ENCODE data around the gene XIRP1.
"Not testable (repeated sequence)": the region's sequence is repeated elsewhere in the genome, so short reads cannot be mapped to it uniquely, and the experiment has no call there.

The XIRP1 gene

DNA sequence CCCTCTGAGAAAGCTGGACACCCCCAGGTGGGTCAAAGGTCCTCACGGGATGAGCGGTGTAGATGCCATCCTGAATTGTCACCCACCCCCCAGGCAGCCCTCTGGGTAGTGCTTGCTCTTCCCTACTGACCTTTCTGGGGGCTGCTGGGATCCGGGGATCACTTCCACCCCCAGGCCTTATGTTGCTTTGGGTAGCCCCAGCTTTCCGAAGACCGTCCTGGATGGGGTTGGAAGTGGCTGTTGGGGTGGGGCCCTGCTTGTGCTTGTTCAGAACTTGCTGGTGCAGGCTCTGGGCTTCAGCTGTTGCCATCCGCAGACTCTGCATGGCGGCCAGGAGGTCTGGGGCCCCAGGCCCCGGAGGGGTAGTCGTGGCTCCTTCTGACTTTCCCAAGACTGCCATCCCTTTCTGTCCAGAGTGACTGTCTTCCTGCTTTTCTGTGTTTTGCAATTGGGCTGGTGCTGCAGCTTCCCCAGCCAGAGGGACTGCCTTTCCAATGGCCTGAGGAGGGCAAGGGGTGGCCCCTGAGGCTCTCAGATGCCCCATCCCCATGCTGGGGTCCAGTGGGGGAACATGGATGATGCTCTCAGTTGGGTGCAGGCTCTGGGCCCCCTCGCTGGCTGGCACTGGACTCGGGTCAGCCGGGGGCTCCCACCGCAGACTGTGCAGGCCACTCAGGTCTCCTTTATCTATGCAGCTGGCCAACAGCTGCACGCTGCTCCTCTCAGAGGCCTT, 6.3 kb downstream of the XIRP1 start:
- no peak for DNase-seq

DNA sequence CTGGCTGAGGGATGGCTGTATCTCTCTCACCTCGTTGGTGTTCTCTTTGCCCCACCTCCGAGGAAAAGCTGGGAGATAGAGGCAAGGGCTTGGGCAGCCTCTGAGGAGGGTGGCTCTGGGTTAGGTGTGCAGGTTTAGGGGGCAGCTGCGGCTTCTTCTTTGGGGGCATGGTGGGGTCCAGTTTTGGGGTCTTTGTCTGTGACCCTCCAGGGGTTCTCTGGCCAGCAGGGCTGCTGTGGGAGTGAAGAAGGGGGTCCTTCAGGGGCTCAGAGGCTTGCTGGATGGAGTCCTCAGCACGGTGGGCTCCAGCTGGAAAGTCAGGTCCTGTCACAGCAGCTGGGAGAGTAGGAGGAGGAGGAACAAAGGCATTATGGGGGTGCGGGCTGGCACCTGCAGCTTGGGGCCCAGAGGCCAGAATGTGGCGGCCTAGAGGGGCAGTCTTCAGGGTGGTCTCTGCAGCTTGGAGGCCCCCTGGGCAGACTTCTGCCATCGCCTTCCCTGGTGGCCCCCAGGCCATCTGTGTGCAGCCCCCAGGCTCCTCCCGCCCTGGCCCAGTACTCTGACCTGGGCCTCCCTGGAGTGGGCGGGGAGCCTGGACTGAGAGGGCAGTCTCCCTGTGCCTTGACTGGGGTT, 7.0 kb downstream of the XIRP1 start:
- DNase-seq = no peak

DNA sequence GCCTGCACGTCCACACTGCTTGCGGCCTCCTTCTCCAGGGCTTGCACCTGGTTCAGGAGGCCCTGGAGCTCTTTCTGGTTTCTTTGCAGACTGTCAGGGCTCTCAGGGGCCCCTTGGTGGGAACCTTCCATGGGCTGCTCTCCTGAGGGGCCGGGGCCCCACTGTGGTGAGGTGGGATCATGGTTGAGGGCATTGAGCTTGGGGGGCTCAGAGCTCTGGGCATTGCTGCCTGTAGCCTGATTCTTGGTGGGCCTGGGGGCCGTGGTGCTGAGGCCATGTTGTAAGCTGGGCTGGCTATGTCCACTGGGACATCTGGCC, 7.5 kb downstream of the XIRP1 start:
- DNase-seq = no peak

DNA sequence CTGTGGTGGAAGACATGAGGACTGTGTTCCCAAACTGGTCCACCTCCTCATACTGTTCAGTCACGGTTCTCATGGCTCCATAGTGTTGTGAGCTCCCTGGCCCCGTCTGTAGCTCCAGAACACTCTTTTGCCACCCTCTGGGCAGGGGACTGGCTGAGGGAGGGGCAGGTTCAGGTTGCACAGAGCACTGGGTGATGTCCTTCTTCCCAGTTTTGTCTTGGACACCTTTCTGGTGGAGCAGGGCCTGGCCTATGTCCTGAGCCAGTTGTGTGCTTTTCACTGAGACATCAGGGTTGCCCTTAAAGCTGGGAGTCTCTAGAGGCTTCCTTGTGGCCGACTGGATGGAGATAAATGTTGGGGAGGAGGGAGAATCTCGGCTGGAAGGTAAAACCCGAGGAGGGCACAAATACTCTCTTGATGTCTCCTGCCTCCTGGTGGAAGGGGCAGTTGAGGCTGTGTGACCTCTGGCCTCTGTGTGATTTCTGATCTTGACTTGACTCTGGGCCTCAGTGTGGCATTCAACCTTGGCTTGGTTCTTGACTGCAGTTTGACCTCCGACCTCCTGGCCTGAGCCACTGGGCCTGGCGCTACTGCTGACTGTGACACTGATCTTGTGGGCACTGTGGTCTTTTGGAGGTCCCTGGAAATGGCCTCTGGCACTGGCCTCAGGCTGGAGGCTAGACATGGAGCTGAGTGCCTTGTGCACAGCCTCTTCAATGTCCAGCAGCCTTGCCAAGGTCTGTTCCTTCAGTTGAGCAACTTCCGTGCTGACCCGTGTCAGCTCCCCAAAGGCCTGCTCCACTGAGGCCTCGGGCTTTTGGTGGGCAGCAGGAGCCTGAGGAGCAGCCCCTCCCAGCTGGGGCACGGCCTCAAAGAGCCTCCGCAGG, 8.1 kb downstream of the XIRP1 start:
- DNase-seq = no peak

DNA sequence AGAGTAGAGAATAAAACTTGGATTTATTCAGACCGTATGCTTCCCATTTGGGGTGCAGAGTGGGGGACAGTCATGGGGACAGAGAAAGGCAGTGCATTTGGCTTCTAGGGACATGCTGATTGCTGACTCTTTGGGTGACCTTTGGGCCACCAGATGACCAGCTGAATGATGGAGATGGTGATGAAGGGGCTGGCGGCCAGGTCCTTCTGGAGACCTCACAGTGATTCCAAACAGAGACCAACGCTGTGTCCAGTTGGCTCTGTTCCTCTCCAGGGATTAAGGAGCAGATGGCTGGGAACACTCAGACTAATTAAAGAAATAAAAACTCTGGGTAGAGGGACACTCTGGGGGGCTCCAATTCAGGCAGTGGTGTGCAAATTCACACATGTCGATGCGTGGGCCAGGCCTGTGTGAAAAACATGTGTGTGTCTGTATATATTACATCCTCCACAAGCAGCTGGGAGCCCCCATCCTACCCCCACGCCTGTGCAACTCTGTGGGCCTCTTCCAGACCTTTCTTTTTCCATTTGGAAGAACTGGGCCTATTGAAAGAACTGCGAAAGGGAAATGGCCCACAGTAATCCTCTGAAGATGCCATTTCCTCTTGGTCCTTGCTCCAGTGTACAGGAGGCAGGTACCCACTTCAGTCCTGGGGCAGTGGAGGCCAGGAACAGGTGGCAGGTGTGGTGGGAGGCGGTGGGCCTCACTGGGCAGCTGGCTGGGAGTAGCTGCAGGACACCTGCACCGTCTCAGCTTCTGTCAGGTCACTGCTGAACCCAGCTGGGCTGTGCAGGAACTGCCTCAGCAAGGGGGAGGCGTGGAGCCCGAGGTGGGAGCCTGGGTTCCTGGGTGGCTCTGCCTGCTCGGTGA, 8.9 kb downstream of the XIRP1 start:
- no peak for DNase-seq

DNA sequence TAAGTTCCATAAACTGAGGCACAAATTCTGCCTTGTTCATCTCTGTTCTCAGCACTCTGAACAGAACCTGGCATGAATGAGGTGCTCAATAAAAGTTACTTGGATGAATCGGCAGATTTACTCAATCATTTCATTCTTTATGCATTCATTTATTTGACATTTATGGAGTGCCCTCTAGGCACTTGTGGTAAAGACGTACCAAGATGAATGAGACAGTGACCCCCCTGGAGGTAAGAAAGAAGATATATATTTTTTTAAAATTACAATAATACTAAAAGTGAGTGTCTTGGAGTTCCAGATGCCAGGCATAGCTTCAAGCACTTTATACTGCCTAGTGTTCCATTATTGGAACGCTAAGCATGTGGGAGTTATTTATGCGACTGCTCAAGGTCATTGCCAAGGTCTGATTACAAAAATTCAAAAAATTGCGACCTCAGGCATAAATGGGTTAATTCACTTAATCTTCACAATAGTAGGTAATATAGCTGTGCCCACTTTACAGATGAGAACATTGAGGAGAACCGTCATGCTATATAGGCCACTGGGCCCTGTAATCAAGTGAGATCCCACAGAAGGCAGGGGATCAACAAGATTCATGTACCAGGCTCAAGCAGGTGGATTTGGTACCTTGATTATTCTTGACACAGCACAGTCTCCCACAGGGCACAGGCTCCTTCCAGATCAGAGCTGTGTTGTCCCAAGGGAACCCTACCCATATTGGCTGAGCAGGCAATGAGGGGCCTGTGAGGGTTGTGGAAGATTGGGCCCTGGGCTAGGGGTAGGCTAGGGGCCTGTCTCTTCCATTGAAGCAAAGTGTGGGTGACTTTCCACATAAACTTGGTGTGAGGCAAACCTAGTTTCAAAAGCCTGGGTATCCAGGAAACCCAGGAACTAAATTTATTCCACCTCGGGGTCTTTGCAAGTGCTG, 10.7 kb downstream of the XIRP1 start:
- no peak for DNase-seq

DNA sequence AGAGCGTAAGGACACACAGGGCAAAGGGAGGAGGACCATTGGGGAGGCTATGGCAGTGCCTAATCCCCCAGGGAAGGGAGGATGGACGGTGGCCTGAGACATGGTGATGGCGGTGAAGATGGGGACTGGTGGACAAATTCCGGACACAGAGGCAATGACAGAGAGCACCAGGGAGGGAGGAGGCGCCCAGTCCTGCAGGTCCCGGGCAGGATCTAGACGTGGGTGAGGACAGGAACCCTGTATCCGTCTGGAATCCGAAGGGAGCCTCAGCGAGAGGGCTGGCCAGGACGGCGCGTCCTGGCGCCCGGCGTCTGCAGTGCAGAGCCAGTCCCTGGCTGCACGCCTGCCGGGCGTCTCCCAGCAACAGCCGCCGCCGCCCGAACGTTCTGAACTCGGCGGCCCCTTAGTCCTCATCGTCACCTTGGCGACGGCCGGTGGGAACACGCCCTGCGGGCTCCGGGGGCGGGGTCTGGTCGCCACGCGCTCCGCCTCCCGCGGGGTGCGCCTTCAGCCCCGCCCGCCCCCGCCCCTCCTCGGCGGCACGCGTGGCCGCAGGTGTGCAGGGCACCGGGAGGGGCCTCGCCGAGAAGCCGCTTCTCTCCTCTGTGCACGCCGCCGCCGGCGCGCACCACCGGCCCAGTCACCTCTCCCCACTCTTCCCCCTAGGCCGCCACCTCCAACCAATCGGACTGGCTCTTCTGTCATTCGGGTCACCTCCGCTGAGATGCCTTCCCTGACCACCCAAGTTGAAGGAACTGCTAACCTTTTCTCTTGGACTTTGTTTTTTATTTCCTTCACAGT, 11.6 kb downstream of the XIRP1 start:
- DNase-seq = peak; percentile 90

DNA sequence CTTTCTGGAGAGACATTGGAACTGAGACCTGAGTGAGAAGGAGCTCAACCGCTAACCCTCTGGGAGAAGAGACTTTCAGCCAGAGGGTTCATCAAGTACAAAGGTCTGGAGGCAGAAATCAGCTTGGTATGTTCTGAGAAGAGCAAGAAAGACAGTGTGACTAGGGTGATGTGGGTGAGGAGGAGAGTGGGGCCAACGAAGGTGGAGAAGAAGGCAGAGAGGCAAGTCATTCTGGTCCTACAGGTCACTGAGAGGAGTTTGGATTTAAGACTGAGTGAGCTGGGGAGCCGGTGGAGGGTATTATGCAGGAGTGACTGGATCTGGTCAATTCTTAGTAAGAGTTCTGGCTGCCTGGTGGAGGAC, 12.2 kb downstream of the XIRP1 start:
- no peak for DNase-seq

DNA sequence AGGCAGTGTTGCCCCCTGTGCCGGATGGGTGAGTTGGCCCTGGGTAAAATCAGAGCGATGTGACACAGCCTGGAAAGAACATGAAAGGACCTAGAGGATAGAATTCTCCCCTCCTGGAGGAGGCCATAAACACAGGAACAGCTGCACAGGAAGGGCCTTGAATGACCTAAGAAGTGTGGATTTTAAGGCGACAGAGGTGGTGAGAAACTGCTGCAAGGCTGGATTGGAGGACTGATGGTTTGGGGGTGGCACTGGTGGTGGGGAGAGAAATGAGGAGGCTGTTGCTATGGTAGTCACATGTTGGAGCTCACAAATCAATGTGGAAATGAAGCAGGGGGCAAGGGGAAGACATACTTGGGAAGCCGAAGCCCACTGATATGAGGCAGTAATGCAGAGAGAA, 13.8 kb downstream of the XIRP1 start:
- DNase-seq = no peak

DNA sequence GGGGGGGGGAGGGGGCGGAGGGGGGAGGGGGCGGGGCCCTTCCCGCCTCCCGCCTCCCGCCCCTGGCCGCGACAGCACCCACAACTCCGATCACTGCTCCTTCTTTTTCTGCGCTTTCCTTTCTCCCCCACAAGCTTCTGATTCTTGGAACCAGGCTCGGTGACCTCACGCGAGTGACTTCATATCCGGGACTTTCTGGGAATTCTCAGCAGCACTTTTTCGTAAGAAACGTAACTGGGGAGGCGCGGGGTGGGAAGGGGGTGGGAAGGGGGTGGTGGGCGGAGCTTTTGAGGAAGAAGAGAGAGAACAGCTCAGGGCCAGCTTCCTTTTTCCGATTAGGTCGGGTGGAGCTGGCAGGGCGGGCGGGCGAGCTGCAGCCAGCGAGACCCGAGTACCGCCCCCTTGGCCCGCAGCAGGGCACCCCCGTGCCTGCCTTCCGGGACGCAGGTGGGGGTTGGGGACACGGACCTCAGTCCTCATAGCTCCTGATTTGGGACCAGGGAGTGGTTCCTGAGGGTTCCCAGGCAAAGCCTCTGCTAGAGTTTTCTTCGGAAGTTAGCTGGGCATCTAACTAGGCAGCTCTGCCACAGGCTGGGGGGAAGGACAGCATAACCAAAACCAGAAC, 14.6 kb downstream of the XIRP1 start:
- peak; percentile 67 for DNase-seq

DNA sequence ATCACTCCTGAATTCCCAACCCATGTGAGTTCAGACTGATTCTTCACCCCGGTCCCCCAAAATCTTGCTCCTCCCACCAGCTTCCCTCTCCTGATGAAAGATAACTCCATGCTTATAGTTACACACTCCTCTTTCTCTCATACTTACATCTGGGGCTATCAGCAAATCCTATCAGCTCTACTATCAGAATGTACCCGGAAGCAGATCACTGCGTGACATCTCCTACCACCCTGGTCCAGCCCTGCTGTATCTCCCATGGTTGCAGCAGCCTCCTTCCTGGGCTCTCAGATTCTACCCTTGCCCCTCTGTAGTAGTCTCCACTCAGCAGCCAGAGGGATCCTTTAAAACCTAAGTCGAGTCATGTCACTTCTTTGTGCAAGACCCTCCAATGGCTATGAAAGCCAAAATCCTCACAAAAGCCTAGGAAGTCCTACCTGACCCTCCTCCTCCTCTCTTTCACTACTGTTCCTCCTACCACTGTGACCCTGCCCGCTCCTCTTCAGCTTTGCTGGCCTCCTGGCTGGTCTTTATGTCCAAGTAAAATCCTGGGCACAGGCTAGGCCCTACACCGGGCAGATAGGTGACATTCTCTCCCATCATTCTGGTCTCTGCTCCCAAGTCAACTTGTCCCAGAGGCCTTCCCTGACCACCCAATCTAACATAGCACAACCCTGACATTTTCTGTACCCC, 16.2 kb downstream of the XIRP1 start:
- DNase-seq = no peak

DNA sequence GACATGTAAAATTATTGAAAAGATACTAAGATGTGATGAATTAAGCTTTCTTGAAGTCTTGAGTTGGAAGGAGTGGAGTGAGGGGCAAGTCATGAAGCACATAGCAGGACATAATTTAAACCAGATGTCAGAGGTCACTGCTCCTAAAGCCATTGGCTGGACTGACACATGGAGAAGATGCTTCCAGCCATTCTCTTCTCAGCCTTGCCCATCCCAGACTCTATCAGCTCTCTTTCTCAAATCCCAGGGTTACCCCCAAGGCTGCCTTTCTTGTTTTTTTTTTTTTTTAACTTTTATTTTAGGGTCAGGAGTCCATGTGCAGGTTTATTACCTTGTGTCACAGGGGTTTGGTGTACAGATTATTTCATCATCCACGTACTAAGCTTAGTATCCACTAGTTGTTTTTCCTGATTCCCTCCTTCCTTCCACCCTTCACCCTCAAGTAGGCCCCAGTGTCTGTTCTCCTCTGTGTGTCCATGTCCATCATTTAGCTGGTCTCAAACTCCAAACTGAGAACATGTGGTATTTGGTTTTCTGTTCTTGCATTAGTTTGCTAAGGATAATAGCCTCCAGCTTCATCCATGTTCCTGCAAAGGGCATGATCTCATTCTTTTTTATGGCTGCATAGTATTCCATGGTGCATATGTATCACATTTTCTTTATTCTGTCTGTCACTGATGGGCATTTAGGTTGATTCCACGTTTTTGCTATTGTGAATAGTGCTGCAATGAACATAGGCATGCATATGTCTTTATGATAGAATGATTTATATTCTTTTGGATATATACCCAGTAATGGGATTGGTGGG, 18.9 kb downstream of the XIRP1 start:
- no peak for DNase-seq

DNA sequence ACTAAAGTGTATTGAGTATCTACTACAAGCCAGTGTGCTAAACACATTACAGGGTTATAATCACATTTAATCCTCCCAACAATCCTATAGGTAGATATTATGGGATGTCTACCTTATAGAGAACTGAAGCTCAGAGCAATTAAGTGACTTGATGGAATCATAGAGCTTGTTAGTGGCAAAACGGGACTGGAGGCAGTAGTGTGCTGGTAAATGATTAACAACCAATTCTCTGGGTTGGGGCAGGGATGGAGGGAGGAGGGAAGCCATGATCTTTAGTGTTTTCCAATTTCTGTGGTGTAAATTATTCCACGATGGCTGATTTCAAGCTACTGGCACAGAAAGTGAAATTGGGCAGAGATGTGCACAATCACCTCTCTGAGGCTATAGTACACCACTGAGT, 20.5 kb downstream of the XIRP1 start:
- no peak for DNase-seq

DNA sequence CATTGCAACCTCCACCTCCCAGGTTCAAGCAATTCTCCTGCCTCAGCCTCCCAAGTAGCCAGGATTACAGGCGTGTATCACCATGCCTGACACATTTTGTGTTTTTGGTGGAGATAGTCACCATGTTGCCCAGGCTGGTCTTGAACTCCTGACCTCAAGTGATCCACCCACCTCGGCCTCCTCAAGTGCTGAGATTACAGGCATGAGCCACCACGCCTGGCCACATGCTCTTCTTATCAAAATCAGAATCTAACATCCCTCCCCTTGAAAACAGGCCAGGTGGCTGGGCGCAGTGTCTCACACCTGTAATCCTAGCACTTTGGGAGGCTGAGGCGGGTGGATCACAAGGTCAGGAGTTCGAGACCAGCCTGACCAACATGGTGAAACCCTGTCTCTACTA, 21.5 kb downstream of the XIRP1 start:
- not testable (repeated sequence) for DNase-seq

DNA sequence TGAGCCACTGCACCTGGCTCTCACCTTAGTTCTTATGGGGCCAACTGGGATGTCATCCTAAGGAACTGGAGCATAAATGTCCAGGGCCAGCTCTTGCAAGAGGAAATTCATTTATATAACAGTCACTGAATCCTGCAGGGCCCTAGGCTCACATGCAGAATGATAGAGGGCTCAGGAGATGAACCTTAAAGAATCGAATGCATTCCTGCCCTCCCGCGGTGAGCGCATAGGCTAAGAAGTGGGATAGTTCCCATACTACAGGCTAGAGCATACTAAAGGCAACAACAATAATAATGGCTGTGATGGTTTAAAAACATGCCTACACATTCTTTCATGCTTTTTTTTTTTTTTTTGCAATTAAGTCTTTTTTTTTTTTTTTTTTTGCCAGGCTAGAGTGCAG, 21.9 kb downstream of the XIRP1 start:
- DNase-seq = no peak

DNA sequence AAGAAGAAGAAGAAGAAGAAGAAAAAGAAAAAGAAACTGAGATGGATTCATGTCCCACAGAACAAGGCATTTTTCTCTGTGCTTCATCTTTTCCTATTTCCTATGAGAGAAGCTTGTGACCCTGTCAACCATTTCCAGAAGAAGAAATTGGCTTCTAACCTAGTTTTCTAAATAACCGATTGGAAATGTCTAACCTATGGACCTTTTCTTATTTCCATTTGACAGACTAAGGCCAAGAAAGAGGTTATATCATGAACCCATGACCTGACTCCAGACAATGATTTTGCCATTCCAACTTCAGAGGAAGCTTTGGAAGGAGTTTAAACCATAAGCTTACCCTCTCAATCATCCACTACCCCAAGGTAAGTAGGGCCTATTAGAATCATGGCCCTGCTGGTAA, 22.7 kb downstream of the XIRP1 start:
- DNase-seq = no peak

DNA sequence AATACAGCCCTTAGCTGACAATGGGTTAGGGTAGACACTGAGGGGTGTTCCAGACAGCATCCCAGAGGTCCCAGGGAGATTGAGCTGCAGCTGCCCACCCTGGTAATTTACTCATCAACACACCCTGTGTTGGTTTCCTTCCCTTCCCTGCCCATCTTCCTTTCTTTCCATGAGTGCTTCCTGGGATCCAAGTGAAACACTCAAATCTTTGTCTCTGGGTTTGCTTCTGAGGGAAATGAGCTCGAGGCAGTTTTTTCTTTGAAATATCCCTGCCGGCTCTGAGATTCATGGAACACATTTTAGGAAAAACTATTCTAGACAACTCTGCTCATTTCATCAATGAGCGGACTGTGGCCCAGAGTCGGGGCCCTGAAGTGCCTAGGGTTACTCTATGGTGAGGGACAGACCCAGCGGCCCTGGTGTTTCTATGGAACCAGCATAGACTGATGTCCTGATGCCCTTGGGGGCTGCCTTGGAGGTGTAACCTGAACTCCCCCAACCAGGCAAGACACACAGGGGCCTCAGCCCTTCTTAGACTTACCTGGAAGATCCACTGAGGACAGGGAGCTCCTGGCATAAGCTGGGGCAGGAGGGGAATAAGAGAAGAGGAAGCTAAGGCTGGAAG, 24.1 kb downstream of the XIRP1 start:
- DNase-seq = no peak

DNA sequence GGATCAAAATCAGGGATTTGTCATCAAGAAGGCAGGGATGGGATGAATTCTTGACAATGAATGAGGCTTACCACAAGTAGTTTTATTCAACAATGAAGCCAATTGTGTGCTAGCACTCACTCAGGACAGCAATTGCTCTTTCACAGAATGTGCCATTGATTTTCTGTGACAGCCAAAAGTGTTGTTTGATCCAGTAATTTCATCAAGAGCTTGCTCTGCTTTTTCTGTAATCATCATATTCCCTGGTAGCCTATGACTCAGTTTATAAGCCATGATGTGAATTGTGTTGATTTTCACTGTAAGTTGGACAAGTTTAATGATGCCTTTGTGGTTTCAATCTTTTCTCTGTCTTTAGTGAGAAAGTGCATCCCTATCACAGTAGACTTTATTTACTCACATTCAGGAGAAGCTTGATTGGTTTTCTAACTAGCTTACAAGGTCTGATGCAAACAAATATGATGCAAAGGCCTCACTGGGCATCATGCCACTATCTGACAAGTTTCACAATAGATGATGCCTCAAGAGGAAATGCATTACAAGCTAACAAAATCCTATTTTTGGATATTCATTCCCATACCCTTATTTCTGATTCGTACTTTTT, 25.4 kb downstream of the XIRP1 start:
- DNase-seq = no peak
